ENCODE results near the gene SLC12A7.
A peak's percentile ranks its signal among the peaks of the same experiment; 100 is the strongest.
"Not testable (repeated sequence)": the region's sequence is repeated elsewhere in the genome, so short reads cannot be mapped to it uniquely, and the experiment has no call there.

The SLC12A7 gene

GRCh38 chr5:1111727-1112289, at the start of gene SLC12A7:
Gene SLC12A7, minus strand, starts transcription at chr5:1112063. Its CDS starts 72 bp downstream, at chr5:1111991.
- peak; percentile 35 for DNase-seq (ENCODE audit: low read depth)

DNA sequence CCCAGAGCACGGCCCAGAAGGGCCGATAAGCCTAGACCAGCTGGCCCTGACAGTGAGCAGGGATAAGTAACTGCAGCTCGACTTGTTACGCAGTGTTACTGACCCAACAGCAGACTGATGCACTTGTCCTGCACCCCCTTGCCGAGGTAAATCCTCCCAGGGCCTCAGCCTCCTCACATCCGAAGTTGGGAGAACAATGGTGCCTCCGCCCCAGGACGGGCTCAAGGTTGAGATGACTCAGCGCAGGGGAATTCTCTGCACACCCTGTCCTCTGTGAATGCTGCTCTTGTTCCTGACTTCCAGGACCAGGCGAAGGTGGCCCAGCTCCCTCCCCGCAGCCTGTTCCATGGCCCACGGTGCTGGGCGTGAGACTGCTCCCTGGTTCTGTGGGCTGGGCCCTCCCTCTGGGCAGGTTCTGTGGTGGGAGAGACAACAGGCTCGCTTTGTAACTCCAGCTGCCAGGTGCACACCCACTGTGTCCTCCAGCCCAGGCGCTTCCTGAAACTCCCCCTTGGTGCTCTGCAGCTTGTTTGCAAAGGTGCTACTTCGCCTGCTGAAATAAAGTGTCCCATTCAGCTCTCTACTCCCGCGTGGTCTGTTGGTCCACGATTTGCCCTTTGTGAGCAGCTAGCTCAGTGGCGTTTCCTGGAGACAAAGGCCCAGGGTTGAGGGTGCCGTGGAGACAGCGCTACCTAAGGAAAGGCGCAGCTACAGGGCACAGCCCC, 49.4 kb upstream of the SLC12A7 start:
- DNase-seq (ENCODE audit: low read depth): no peak

DNA sequence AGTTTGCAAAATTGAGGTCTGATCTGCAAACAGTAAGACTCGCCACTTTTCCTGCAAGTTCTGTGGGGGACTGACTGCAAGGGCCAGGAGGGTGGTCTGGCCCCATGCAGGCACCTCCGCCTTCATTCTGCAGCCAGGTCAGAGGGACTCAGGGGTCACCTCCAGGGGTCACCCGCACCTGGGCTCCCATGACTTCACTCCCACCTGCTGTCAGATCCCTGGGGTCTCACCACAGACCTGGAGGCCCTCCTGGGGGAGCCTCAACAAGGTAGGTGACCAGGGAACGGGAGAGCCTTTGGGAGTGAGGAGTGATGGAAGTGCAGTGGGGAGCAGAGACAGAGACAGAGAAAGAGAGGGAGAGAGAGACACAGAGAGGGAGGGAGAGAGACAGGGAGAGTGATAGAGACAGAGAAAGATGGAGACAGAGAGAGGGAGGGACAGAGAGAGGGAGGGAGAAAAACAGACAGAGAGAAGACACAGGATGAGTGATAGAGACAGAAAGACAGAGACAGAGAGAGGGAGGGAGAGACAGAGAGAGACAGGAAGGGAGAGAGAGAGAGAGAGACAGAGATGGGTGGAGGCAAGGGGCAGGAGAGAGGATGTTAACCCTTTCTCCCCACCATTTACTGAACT, 48.0 kb upstream of the SLC12A7 start:
- DNase-seq (ENCODE audit: low read depth): no peak

GRCh38 chr5:1159341-1159675, 47.4 kb upstream of the SLC12A7 start:
- no peak for DNase-seq (ENCODE audit: low read depth)

GRCh38 chr5:1158647-1159340, 46.9 kb upstream of the SLC12A7 start:
- DNase-seq (ENCODE audit: low read depth): no peak

DNA sequence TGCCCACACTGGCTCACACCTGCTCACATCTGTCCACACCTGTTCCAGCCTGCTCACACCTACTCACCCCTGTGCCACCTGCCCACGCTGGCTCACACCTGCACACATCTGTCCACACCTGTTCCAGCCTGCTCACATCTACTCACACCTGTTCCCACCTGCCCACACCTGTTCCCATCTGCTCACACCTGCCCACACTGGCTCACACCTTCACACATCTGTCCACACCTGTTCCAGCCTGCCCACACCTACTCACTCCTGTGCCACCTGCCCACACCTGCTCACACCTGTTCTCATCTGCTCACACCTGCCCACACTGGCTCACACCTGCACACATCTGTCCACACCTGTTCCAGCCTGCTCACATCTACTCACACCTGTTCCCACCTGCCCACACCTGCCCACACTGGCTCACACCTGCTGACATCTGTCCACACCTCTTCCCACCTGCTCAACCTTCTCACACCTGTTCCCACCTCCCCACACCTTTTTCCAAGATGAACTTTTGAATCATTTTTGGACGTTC, 45.7 kb upstream of the SLC12A7 start:
- DNase-seq (ENCODE audit: low read depth): not testable (repeated sequence)

GRCh38 chr5:1156754-1157460, 45.0 kb upstream of the SLC12A7 start:
- no peak for DNase-seq (ENCODE audit: low read depth)

DNA sequence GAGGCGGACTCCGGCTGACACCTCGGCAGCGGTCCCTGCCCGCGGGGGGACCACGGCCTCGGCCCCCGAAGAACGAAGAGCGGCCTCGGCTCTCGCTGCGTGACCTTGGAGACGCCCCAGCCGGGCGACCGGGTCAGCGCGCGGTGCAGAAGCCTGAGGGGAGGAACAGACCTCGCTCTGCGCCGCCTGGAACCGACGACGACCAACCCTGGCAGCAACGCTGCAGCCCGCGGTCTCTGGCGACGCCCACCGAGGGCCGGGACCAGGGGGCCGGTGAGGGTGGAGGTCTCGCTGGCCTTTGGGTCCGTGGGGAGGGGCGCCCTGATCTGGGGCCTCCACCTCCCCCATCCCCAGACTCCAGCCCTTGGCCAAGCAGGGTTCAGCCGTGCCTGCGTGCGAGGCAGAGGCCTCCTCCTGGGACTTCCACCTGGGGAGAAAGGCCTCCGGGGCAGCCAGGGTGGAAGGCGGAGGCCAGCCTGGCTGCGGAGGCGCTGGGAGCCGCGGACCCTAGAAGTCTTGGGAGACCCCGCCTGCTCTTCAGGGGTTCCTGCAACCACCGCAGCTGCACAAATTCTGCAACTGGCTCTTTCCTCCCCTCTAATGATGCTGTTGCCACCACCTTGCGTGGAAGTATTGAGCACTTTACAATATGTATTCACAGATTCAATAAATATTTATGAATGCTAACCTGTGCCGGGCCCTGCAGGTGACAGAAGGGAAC, 44.3 kb upstream of the SLC12A7 start:
- DNase-seq (ENCODE audit: low read depth): no peak

DNA sequence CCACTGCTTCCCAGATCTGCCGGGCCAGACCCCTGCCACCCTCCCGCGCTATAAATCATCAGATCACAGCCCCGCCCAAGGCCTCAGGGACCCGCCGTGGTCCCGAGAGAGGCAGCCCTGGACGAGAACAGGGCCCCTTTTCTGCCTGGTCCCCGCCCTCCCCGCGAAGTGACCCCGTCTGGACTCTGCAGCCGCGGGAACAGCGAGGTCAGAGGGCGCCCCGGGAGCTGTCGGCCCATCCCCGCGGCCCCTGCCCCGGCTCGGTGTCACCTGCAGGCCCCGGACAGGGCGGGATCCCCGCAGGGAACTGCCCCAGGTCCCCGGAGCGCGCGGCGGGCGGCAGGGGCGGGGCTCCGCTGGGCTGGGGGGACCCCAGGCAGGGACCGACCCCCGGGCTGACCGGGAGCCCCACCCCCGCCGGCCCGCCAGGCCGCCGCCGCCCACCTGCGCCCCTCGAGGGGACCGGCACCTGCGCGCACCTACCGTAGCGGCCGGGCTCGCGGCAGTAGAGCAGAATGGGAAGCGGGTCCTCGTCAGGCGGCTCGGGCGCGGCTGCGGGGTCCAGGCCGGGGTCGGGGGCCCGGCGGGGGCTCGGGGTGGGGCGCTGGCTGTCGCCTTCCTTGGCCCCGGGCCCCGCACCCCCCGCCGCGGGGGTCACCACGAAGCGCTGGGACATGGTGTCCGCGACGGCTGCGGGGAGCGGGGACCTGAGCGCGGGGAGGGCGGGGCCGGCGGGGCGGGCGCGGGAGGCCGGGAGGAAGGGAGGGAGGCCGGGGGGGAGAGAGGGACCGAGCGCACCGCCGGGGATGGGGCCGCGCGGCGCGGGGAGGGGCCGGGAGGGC, 43.5 kb upstream of the SLC12A7 start:
- no peak for DNase-seq (ENCODE audit: low read depth)

GRCh38 chr5:1153428-1153827, 41.6 kb upstream of the SLC12A7 start:
- no peak for DNase-seq (ENCODE audit: low read depth)

DNA sequence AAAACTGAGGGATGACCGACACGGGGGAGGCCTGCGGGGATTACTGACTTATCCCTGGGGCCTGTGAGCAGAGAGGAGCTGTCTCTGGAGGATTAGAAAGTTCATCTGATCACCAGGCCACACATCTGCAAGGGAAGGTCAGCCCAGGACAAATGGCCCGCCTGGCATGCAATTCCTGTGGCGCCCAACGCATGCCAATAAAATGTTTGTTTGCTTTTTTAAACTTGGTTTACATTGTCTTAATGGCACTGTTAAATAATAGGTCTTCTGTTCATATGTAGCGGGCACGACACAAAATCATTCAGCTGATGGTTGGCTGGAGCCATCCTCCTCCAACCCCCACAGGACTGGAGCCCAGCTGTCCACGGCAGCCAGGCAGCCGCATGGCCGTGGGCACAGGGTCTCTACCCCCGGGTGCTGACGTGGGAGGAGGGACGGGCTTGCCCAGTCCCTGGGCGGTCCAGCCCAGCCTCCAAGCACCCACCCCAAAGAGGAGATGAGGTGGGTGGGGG, 41.0 kb upstream of the SLC12A7 start:
- DNase-seq (ENCODE audit: low read depth): no peak

GRCh38 chr5:1152156-1152555, 40.3 kb upstream of the SLC12A7 start:
- DNase-seq (ENCODE audit: low read depth): no peak

GRCh38 chr5:1151316-1151715, 39.5 kb upstream of the SLC12A7 start:
- no peak for DNase-seq (ENCODE audit: low read depth)

DNA sequence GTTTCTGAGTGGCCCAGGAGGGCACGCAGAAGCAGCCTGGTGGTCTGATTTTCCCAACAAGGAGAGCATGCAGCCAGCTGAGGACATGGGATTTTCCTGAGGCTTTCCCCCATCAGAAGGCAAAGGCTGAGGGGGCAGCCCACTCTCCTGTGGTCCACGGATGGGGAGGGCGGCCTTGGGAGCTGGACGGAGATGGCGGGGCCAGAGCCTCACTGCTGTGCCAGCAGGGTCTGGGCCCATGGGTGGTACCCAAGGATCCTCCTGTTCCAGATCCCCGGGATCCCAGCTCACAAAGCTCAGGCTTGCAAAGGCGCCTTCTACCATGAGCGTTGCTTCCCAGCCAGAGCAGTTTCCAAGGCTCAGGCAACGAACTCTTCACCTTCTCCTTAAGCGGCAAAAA, 39.0 kb upstream of the SLC12A7 start:
- DNase-seq (ENCODE audit: low read depth): no peak

GRCh38 chr5:1144638-1145396, 33.0 kb upstream of the SLC12A7 start:
- no peak for DNase-seq (ENCODE audit: low read depth)

DNA sequence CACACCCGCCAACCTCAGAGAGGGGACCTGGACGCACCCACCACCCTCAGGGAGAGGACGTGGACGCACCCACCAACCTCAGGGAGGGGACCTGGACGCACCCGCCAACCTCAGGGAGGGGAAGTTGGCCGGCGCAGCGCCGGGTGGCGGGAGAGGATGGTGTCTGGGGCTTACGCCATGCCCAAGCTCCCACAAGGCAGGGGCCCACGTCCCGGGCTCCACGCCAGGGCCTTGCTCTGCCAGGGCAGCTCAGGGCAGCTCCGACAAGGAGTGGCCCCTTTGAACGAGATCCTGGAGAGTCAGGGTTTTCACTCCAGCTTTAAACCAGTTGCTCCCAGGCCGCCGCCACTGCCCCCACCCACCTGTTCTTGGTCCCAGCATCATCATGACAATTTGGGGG, 32.2 kb upstream of the SLC12A7 start:
- no peak for DNase-seq (ENCODE audit: low read depth)

DNA sequence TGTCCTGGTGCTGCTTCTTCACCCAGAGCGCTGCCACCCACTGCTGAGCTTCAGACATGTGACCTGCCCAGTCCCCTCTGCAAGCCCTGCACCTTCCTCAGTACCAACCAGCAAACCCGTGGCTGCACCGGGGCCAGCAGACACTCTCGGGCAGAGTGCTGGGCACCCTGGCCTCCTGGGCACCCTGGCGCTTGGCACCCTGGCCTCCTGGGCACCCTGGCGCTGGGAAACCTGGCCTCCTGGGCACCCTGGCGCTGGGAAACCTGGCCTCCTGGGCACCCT, 31.7 kb upstream of the SLC12A7 start:
- DNase-seq (ENCODE audit: low read depth): no peak

DNA sequence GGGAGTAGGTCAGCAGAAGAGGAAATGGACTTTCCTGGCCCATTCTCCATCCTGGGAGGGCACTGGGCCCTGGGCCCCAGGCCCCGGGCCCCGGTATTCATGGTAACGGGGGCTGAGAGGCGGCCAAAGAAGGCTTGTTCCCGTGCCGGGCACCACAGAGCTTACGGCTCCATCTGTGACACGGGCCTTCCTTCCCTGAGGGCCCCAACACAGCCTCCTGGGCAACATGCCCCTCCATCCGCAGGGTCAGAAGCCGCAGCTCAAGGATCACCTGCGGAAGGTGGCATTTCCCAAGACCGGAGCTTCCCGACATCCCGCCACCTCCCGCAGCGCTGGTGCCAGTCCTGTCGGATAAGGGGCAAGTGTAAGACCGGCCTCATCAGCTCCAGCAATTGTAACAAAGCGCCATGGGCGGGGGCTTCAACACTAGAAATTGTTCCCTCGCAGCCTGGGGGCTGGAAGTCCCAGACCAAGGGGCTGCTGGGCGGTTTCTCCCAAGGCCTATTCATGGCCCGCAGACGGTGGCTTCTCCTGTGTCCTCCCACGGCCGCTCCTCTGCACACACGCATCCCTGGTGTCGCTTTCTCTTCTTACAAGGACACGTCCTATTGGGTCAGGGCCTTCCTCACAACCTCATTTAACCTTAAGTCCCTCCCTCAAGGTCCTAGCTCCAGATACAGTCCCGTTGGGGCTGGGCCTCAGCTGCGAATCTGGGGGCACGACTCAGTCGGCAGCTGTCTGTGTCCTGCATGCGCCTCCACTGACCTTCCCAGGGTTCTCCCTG, 31.2 kb upstream of the SLC12A7 start:
- no peak for DNase-seq (ENCODE audit: low read depth)

GRCh38 chr5:1141834-1142233, 30.0 kb upstream of the SLC12A7 start:
- DNase-seq (ENCODE audit: low read depth): no peak

All from stimulated activated CD8-positive, alpha-beta memory T cell treated with anti-CD3 and anti-CD28 coated beads, Interleukin-12 subunit alpha, Interleukin-12 subunit beta, amount 100 ng/mL, for 1 hour (primary cell).